HFF-Myc (cell line): ENCODE measurements around the gene SLIT3.

Source experiments
- DNase-seq: peaks from one replicate; pipeline ENCODE4 v3.0.0-alpha.2; 2011; ENCODE audit warnings: low read depth; ENCODE audit errors: extremely low read depth
- H3K4me3 ChIP-seq: replicated peaks from 2 replicates; pipeline ENCODE4 v1.5.1; 2011; ENCODE audit warnings: low read depth, mild to moderate bottlenecking, control low read depth, low read length
- TF ChIP-seq, protein P1 (sequence below): IDR thresholded peaks from 2 replicates; pipeline ENCODE4 v1.5.1; 2012; ENCODE audit warnings: mild to moderate bottlenecking, low read depth, low read length, control low read depth; ENCODE audit errors: missing control alignments

The SLIT3 gene

DNA sequence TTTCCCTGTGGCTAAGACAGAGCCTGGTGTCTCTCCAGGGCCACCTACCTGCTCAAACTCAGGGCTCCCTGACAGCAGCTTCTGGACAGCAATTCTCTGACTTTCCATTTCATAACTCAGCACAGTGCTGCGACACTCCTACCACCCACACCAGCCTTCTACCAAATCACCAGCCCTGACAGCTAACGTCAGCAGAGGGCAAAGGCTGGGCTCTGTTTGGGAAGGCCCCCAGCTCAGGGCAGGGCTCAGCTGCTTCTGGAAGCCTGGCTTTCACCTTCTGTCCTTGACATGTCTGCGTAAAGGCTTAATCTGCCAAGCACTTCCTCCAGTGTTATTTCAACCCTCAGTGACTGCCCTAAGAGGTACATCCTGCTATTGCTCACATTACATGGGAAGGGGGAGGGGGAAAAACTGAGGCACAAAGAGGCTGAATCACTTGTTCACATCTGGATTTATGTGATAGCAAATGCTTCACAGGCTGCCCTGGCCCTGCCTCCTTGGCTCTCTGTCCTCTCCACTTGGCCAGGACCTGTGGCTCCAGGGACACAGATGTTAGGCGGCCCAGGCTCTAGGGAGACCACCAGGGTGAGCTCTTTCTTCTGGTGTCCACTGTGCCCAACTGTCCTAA is 619.3 kb downstream of the SLIT3 start:
- TF ChIP-seq, protein P1, sequence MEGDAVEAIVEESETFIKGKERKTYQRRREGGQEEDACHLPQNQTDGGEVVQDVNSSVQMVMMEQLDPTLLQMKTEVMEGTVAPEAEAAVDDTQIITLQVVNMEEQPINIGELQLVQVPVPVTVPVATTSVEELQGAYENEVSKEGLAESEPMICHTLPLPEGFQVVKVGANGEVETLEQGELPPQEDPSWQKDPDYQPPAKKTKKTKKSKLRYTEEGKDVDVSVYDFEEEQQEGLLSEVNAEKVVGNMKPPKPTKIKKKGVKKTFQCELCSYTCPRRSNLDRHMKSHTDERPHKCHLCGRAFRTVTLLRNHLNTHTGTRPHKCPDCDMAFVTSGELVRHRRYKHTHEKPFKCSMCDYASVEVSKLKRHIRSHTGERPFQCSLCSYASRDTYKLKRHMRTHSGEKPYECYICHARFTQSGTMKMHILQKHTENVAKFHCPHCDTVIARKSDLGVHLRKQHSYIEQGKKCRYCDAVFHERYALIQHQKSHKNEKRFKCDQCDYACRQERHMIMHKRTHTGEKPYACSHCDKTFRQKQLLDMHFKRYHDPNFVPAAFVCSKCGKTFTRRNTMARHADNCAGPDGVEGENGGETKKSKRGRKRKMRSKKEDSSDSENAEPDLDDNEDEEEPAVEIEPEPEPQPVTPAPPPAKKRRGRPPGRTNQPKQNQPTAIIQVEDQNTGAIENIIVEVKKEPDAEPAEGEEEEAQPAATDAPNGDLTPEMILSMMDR: no peak
- DNase-seq: no peak
- H3K4me3 ChIP-seq: no peak overlapping the region

DNA sequence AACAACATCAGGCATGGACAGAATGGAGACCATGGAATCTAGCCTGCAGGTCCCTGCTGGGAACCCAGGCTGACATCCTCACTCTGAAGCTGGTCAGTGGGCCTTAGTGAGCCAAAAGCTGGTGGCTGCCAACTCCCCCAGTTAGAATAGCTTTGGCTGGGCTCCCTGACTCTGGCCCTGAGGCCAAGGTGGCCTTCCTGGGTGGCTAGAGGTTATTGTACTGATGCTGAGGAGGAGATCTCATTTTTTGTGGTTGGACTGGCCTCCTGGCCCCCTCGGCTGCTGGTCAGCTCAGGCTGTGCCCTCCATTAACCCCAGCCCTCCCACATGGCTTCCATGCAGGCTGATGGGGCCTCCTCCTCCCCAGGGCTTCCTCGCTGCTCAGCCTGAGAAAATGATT is 620.5 kb downstream of the SLIT3 start:
- TF ChIP-seq, protein P1: no peak
- H3K4me3 ChIP-seq: no peak overlapping the region
- DNase-seq: no peak

DNA sequence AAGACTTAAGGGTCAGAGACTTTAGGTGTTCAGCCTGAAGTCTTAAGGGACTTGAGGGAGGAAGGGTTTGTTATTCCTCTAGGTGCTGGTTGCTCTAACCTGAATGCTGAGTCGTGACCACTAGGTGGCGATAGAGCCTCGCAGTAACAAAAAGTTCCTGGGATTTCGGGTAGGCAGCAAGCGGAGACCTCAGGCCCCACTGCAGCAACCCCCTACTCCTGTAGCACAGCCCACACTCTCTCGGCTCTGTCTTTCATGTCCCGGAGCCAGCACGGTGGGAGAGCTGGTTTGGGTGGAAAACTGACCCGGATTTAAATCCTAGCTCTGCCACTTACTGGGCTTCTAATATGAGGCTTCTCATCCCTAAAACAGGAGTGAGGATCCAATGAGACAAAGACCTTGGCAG is 621.4 kb downstream of the SLIT3 start:
- no peak overlapping the region for H3K4me3 ChIP-seq
- DNase-seq: peak; percentile 47
- TF ChIP-seq, protein P1: peak; percentile 92

DNA sequence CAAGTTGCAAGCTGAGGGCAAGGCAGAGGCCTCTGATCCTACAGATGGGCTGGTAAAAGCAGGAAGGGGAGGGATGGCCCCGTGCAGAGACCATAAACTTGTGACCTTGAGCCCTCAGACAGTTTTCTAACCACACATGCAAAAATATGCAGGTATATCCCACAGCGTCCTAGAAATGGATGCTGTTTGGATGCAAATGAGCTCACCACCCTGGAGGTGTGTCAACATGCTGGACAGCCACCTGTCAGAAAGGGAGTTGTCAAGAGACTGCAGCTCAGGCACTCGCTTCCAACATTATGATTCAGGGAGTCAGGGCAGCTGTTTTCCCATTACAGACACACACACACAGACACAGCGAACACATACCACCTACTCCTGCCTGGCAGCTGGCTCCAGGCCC is 624.4 kb downstream of the SLIT3 start:
- DNase-seq: no peak

DNA sequence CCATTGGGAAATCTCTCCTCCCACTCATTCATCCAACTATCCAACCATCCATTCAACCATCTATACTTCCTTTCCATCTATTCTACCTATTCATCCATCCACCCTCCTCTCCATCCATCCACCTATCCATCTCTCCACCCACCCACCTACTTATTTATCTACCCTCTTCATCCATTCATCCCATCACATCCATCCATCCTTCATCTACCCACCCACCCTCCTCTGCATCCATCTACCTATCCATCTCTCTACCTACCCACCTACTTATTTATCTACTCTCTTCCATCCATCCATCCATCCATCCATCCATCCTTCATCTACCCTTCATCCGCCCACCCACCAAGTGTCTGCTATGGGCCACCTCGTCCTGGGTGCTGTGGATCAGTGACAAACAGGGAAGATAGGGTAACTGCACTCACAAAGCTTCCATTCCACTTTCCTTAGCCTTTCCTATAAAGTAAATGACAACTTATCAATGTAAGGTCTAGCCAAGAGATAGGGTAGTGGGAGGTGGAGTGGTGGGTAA is 625.0 kb downstream of the SLIT3 start:
- no peak for DNase-seq
- TF ChIP-seq, protein P1: no peak
- H3K4me3 ChIP-seq: no peak overlapping the region

More for the DNA sequence above, 624.4 kb downstream of the SLIT3 start:
- TF ChIP-seq, protein P1: no peak
- H3K4me3 ChIP-seq: no peak overlapping the region

DNA sequence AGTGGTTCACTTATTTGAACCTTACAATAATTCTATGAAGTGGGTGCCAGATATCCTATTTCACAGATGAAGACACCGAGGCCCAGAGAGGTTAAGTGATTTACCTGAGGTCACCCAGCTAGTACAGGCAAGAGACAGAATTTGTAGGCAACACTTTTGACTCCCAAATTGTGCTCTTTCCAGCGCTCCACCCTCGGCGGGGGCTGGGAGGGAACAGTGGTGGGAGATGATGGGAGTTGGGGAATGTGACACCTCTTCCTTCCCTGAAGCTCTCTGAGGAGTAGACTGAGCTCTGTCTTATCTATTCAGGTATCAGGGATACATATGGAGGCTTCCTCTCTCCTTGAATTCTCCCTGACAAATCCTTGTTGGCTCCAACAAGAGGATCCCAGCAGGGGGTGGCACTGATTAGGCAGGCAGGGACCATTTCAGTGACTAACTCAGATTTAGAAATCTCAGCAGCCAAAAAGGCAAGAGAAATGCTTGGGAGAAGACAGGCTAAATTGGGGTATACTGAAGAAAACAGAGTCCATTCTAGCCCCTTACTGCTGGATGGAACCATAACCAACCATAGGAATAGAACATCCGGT is 626.0 kb downstream of the SLIT3 start:
- no peak overlapping the region for H3K4me3 ChIP-seq
- TF ChIP-seq, protein P1: no peak
- DNase-seq: no peak
